Erythroblast (primary cell): ENCODE measurements around the gene LRRFIP2.

Experiments
- GATA1 ChIP-seq: IDR thresholded peaks from 2 replicates; pipeline ENCODE4 v1.6.1; 2011; ENCODE audit warnings: low read depth, mild to moderate bottlenecking, control low read depth, low read length, moderate library complexity
- POLR2A ChIP-seq: IDR thresholded peaks from 2 replicates; pipeline ENCODE4 v1.6.1; 2011; ENCODE audit warnings: mild to moderate bottlenecking, low read length

- TF ChIP-seq POLR2A = no peak
- no peak for TF ChIP-seq GATA1
Measured at GRCh38 chr3:37123292-37123691, 51.1 kb downstream of the LRRFIP2 start.
